WTC11 (cell line): Measurements from ENCODE around the gene PEX7. TPM values are rescaled to one million over a fixed set of nuclear protein-coding genes. Genes with fewer than 3 reads are reported as not detected.

ENCODE experiments used
- ATAC-seq: fragments of 200-7000 bp; cut with Tn5 transposase; 2 replicates; pipeline ENCODE4 v1.10.0; 2021; ENCODE audit warnings: mild to moderate bottlenecking, moderate library complexity
- CTCF ChIA-PET: fragments of 300-600 bp; sonication (Branson Sonifier 250); formaldehyde crosslinking; loops from one replicate; lab custom pipeline; 2021; ENCODE audit warnings: antibody characterized with exemption; lab: Charles Lee
- POLR2A ChIA-PET: fragments of 350-600 bp; sonication (Branson Sonifier 250); formaldehyde crosslinking; loops from one replicate; lab custom pipeline; 2021; ENCODE audit warnings: antibody characterized with exemption; lab: Charles Lee
- DNase-seq: peaks from one replicate; pipeline ENCODE4 v3.0.0; 2021; ENCODE audit warnings: low spot score
- H3K27ac Mint-ChIP-seq: 2 replicates; pipeline ENCODE4 v1.8.0; 2021; ENCODE audit warnings: mixed read lengths
- H3K27me3 Mint-ChIP-seq: 2 replicates; pipeline ENCODE4 v1.8.0; 2021; ENCODE audit warnings: low read depth, mild to moderate bottlenecking, moderate library complexity, mixed read lengths
- H3K36me3 Mint-ChIP-seq: 2 replicates; pipeline ENCODE4 v1.8.0; 2021; ENCODE audit warnings: mixed read lengths
- H3K4me1 Mint-ChIP-seq: 2 replicates; pipeline ENCODE4 v1.8.0; 2022; ENCODE audit warnings: mixed read lengths
- H3K4me3 Mint-ChIP-seq: 2 replicates; pipeline ENCODE4 v1.8.0; 2021; ENCODE audit warnings: mild to moderate bottlenecking, moderate library complexity, mixed read lengths
- H3K9me3 Mint-ChIP-seq: 2 replicates; pipeline ENCODE4 v1.8.0; 2021; ENCODE audit warnings: mixed read lengths
- ATF1 ChIP-seq: sonication (generic); formaldehyde crosslinking; IDR thresholded peaks from 2 replicates; pipeline ENCODE4 v1.8.1; 2023; ENCODE audit warnings: mild to moderate bottlenecking, moderate library complexity, missing genetic modification reagents
- ATF3 ChIP-seq: sonication (generic); formaldehyde crosslinking; conservative IDR thresholded peaks from 2 replicates; pipeline ENCODE4 v1.8.1; 2022; ENCODE audit warnings: mild to moderate bottlenecking, missing genetic modification reagents
- CTCF ChIP-seq: fragments of 200-600 bp; IDR thresholded peaks from 2 replicates; pipeline ENCODE4 v1.8.0; 2022; ENCODE audit warnings: antibody characterized with exemption
- GRHL2 ChIP-seq: fragments of 250-450 bp; sonication (Bioruptor Pico); IDR thresholded peaks from 2 replicates; pipeline ENCODE4 v1.8.0; 2022; ENCODE audit warnings: mild to moderate bottlenecking, moderate library complexity; ENCODE audit not compliant: insufficient replicate concordance, severe bottlenecking
- HMGA2 ChIP-seq: fragments of 250-450 bp; sonication (Bioruptor Pico); IDR thresholded peaks from 2 replicates; pipeline ENCODE4 v1.4.0; 2021; ENCODE audit warnings: mild to moderate bottlenecking, moderate library complexity
- KAT7 ChIP-seq: sonication (generic); formaldehyde crosslinking; IDR thresholded peaks from 2 replicates; pipeline ENCODE4 v1.8.1; 2023; ENCODE audit warnings: missing genetic modification reagents, mild to moderate bottlenecking, borderline replicate concordance
- PREB ChIP-seq: sonication (generic); formaldehyde crosslinking; IDR thresholded peaks from 2 replicates; pipeline ENCODE4 v1.8.1; 2022; ENCODE audit warnings: mild to moderate bottlenecking, missing genetic modification reagents, moderate library complexity, borderline replicate concordance
- SMAD4 ChIP-seq: sonication (generic); formaldehyde crosslinking; IDR thresholded peaks from 2 replicates; pipeline ENCODE4 v1.8.0; 2022; ENCODE audit warnings: mild to moderate bottlenecking, missing genetic modification reagents
- TEAD1 ChIP-seq: sonication (generic); formaldehyde crosslinking; IDR thresholded peaks from 2 replicates; pipeline ENCODE4 v1.8.0; 2022; ENCODE audit warnings: mild to moderate bottlenecking, missing genetic modification reagents
- TP53 ChIP-seq: sonication (generic); formaldehyde crosslinking; IDR thresholded peaks from 2 replicates; pipeline ENCODE4 v1.8.1; 2023; ENCODE audit warnings: mild to moderate bottlenecking, missing genetic modification reagents
- ZNF425 ChIP-seq: fragments of 250-450 bp; sonication (Bioruptor Pico); conservative IDR thresholded peaks from 2 replicates; pipeline ENCODE4 v1.9.0; 2021; ENCODE audit warnings: mild to moderate bottlenecking
- total RNA-seq: library from RNA; stranded (reverse); gene quantifications from 3 replicates; pipeline ENCODE4 v1.2.3, GENCODE V29; 2021
- TF ChIP-seq, protein P1 (sequence below): sonication (generic); formaldehyde crosslinking; IDR thresholded peaks from 2 replicates; pipeline ENCODE4 v1.8.1; 2023; ENCODE audit warnings: mild to moderate bottlenecking, missing genetic modification reagents
- TF ChIP-seq, protein P2 (sequence below): sonication (generic); formaldehyde crosslinking; IDR thresholded peaks from 2 replicates; pipeline ENCODE4 v1.8.0; 2022; ENCODE audit warnings: mild to moderate bottlenecking, missing genetic modification reagents
- TF ChIP-seq, protein P3 (sequence below): sonication (generic); formaldehyde crosslinking; IDR thresholded peaks from 2 replicates; pipeline ENCODE4 v1.8.1; 2022; ENCODE audit warnings: mild to moderate bottlenecking, moderate library complexity, missing genetic modification reagents
- TF ChIP-seq, protein P4 (sequence below): sonication (generic); formaldehyde crosslinking; IDR thresholded peaks from 2 replicates; pipeline ENCODE4 v1.8.1; 2022; ENCODE audit warnings: low read depth, mild to moderate bottlenecking, moderate library complexity, missing genetic modification reagents, borderline replicate concordance

The PEX7 gene
- total RNA-seq, 1 experiment from 2014 or later: 9.8 TPM

DNA sequence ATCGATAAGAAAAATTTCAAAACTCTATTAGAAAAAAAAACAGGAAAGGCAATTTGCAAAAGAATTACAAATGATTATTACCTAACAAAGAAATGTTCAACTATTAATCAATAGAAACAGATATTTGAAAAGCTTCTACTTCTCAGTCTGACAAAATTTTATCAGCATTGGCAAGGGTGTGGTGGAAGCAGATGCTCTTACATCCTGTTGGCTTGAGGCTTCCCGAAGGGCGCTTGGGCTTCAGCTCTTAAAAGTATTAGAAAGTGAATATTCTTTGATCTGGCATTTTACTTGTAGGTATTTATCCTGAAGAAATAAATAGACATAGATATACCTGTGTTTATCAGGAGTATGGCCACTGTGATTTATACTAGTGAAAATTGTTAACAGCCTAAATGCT, 138.4 kb downstream of the PEX7 start:
- CTCF ChIA-PET: interaction anchor here (1.0 to 1.7 kb wide), 5 partner anchors 7 to 134 kb away, joined by 3 to 11 read pairs (median 3); no protein-coding TSS in a partner anchor
- Mint-ChIP-seq H3K4me3 (no peak overlapping the region), H3K36me3 (no peaks in the 10 kb centered on the region), H3K27me3 (no peaks in the 10 kb centered on the region), H3K9me3 (no peaks in the 10 kb centered on the region)
- POLR2A ChIA-PET: interaction anchor here (0.8 kb wide), 1 partner anchor 671 kb away, joined by 3 read pairs; the partner anchor contains the start of gene BCLAF1
- ATAC-seq: no peak
- TF ChIP-seq, protein P1, sequence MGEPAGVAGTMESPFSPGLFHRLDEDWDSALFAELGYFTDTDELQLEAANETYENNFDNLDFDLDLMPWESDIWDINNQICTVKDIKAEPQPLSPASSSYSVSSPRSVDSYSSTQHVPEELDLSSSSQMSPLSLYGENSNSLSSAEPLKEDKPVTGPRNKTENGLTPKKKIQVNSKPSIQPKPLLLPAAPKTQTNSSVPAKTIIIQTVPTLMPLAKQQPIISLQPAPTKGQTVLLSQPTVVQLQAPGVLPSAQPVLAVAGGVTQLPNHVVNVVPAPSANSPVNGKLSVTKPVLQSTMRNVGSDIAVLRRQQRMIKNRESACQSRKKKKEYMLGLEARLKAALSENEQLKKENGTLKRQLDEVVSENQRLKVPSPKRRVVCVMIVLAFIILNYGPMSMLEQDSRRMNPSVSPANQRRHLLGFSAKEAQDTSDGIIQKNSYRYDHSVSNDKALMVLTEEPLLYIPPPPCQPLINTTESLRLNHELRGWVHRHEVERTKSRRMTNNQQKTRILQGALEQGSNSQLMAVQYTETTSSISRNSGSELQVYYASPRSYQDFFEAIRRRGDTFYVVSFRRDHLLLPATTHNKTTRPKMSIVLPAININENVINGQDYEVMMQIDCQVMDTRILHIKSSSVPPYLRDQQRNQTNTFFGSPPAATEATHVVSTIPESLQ: no peak
- TF ChIP-seq SMAD4 (CRISPR knock-in tag): no peak
- TF ChIP-seq, protein P2, sequence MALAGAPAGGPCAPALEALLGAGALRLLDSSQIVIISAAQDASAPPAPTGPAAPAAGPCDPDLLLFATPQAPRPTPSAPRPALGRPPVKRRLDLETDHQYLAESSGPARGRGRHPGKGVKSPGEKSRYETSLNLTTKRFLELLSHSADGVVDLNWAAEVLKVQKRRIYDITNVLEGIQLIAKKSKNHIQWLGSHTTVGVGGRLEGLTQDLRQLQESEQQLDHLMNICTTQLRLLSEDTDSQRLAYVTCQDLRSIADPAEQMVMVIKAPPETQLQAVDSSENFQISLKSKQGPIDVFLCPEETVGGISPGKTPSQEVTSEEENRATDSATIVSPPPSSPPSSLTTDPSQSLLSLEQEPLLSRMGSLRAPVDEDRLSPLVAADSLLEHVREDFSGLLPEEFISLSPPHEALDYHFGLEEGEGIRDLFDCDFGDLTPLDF (CRISPR knock-in tag): no peak
- TF ChIP-seq TEAD1 (CRISPR knock-in tag): no peak
- TF ChIP-seq CTCF: no peak
- TF ChIP-seq ATF3 (CRISPR knock-in tag): no peak
- no peak for TF ChIP-seq GRHL2 (CRISPR knock-in tag)
- TF ChIP-seq ZNF425: no peak
- no peak for TF ChIP-seq HMGA2
- no peak for TF ChIP-seq TP53 (CRISPR knock-in tag)
- TF ChIP-seq KAT7: no peak
- TF ChIP-seq, protein P3, sequence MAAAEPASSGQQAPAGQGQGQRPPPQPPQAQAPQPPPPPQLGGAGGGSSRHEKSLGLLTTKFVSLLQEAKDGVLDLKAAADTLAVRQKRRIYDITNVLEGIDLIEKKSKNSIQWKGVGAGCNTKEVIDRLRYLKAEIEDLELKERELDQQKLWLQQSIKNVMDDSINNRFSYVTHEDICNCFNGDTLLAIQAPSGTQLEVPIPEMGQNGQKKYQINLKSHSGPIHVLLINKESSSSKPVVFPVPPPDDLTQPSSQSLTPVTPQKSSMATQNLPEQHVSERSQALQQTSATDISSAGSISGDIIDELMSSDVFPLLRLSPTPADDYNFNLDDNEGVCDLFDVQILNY (CRISPR knock-in tag): no peak
- TF ChIP-seq, protein P4, sequence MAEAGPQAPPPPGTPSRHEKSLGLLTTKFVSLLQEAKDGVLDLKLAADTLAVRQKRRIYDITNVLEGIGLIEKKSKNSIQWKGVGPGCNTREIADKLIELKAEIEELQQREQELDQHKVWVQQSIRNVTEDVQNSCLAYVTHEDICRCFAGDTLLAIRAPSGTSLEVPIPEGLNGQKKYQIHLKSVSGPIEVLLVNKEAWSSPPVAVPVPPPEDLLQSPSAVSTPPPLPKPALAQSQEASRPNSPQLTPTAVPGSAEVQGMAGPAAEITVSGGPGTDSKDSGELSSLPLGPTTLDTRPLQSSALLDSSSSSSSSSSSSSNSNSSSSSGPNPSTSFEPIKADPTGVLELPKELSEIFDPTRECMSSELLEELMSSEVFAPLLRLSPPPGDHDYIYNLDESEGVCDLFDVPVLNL (CRISPR knock-in tag): no peak
- no peak for TF ChIP-seq PREB
- no peak for TF ChIP-seq ATF1 (CRISPR knock-in tag)
- TF ChIP-seq, all 79 proteins: peak for 0
- DNase-seq: no peak
- peaks cover 75% of the 10 kb centered on the region for H3K4me1 Mint-ChIP-seq
- no peak overlapping the region for H3K27ac Mint-ChIP-seq
